GM18508 (cell line): Measurements from ENCODE around the gene CAMK1.

Experiments used
- ATAC-seq: cut with Tn5 transposase; IDR thresholded peaks from one replicate; pipeline ENCODE4 v1.9.1; 2021; ENCODE audit warnings: moderate number of reproducible peaks; ENCODE audit not compliant: insufficient read depth, unreplicated experiment

CAMK1 gene

GRCh38 chr3:9716801-9717555 is 52.8 kb downstream of the CAMK1 start:
- ATAC-seq, result no peak

GRCh38 chr3:9715764-9716437 is 53.8 kb downstream of the CAMK1 start:
- no peak for ATAC-seq

- no peak for ATAC-seq
Observed at GRCh38 chr3:9715136-9715535, 54.6 kb downstream of the CAMK1 start.

DNA sequence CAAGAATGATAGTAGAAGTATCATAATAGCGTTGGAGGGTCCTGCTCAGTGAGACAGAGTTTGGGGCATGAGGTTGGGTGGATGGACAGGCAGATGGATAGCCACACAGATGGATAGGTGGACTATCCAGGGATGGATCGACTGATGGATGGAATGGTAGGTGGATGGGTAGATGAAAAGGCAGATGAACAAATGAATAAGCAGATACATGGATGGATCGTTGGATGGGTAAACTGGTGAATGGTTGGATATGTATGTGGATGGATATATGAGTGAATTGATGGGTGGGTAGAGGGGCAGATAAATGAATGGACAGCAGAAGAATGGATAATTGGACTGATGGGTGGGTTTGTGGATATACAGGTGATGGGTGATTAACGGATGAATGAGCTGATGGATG is 56.6 kb downstream of the CAMK1 start:
- no peak for ATAC-seq

DNA sequence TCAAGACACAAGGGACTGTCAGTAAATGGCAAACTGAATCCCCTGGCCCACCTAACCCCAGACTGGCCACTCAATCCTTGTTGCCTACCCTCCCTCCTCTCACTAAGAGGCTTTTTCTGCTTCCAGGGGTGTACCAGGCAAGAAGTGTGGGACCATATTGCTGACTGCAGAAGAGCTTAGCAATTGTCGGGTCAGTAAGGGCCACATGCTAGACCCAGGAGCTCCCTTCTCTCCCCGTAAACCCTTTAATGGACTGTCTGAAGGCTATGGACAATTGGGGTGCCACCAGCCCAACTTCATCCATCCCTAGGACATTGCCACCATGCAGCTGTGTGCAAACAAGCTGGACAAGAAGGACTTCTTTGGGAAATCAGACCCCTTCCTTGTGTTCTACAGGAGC is 57.3 kb downstream of the CAMK1 start:
- ATAC-seq, result no peak

GRCh38 chr3:9710174-9710739 is 59.5 kb downstream of the CAMK1 start:
- no peak for ATAC-seq
